Type B pancreatic cell (in vitro differentiated cells): Measurements from ENCODE around the gene EIF3B. TPM values are rescaled to one million over a fixed set of nuclear protein-coding genes. Genes with fewer than 3 reads are reported as not detected.
A peak's percentile ranks its signal among the peaks of the same experiment; 100 is the strongest.

Experiments
- DNase-seq: peaks from one replicate; pipeline ENCODE4 v3.0.0; 2021; ENCODE audit warnings: mixed read lengths; ENCODE audit not compliant: unreplicated experiment; ENCODE audit errors: extremely low spot score
- H3K27ac Mint-ChIP-seq: 2 replicates; pipeline ENCODE4 v1.8.0; 2021; ENCODE audit warnings: mild to moderate bottlenecking, mixed read lengths
- H3K27me3 Mint-ChIP-seq: 2 replicates; pipeline ENCODE4 v1.8.0; 2021; ENCODE audit warnings: mixed read lengths
- H3K36me3 Mint-ChIP-seq: 2 replicates; pipeline ENCODE4 v1.8.0; 2021; ENCODE audit warnings: mixed read lengths
- H3K4me1 Mint-ChIP-seq: one replicate; pipeline ENCODE4 v1.8.0; 2021; ENCODE audit warnings: mixed read lengths; ENCODE audit not compliant: unreplicated experiment
- H3K4me3 Mint-ChIP-seq: 2 replicates; pipeline ENCODE4 v1.8.0; 2021; ENCODE audit warnings: mild to moderate bottlenecking, mixed read lengths
- H3K9me3 Mint-ChIP-seq: 2 replicates; pipeline ENCODE4 v1.8.0; 2021; ENCODE audit warnings: mixed read lengths
- total RNA-seq: library from RNA; stranded (reverse); gene quantifications from 2 replicates; pipeline ENCODE4 v1.2.1, GENCODE V29; 2021; ENCODE audit warnings: low replicate concordance
- TF ChIP-seq, protein P1 (sequence below): fragments of 200-600 bp; sonication (generic); conservative IDR thresholded peaks from 2 replicates; pipeline ENCODE4 v1.5.0; 2021; ENCODE audit warnings: antibody characterized with exemption, mild to moderate bottlenecking

EIF3B gene
- total RNA-seq, 1 donor from 2014 or later = 178 TPM

DNA sequence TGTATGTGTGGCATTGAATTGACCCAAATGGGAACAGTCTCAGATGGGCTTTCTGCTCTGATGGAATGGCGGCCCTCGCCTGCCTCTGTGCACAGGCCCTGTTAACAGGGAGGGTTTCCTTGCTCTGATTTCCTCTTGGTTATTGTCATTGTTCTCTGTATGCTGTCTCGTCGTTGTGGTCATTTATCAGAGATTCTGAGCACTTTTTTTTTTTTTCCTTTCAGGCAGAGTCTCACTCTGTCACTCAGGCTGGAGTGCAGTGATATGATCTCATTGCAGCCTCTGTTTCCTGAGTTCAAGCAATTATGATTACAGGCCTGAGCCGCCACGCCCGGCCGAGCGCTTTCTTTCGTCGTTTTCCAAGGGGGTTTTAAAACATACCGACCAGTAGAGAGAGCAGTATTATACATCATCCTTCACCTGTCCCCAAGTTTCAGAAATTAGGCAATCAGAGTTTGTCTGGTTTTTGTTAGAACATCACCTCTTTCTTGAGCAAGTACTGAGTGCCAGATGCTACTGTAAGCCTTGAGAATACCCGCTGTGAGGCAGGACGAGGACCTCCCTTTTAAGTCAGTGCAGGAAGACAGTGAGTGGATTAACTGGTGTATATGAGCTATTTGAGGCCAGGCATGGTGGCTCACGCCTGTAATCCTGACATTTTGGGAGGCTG is 55.3 kb downstream of the EIF3B start:
- TF ChIP-seq, protein P1, sequence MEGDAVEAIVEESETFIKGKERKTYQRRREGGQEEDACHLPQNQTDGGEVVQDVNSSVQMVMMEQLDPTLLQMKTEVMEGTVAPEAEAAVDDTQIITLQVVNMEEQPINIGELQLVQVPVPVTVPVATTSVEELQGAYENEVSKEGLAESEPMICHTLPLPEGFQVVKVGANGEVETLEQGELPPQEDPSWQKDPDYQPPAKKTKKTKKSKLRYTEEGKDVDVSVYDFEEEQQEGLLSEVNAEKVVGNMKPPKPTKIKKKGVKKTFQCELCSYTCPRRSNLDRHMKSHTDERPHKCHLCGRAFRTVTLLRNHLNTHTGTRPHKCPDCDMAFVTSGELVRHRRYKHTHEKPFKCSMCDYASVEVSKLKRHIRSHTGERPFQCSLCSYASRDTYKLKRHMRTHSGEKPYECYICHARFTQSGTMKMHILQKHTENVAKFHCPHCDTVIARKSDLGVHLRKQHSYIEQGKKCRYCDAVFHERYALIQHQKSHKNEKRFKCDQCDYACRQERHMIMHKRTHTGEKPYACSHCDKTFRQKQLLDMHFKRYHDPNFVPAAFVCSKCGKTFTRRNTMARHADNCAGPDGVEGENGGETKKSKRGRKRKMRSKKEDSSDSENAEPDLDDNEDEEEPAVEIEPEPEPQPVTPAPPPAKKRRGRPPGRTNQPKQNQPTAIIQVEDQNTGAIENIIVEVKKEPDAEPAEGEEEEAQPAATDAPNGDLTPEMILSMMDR = no peak
- peaks cover 71% of the 10 kb centered on the region for H3K4me1 Mint-ChIP-seq
- H3K27ac Mint-ChIP-seq = peak overlapping the region; percentile 87
- no peaks in the 10 kb centered on the region for H3K27me3 Mint-ChIP-seq
- H3K36me3 Mint-ChIP-seq = no peaks in the 10 kb centered on the region
- H3K9me3 Mint-ChIP-seq = no peaks in the 10 kb centered on the region
- no peak for DNase-seq
- peak overlapping the region; percentile 69 for H3K4me3 Mint-ChIP-seq

DNA sequence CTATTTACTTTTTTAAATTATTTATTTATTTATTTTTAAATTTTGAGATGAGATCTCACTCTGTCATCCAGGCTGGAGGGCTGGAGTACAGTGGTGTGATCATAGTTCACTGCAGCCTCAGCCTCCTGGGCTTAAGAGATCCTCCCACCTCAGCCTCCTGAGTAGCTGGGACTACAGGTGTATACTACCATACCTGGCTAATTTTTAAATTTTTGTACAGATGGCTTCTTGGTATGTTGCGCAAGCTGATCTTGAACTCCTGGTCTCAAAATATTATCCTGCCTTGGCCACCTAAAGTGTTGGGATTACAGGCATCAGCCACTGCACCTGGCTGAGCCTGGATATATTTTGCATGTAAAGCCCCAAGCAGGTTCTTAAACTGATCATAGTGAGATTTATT is 56.4 kb downstream of the EIF3B start:
- TF ChIP-seq, protein P1 = no peak
- DNase-seq = no peak
- Mint-ChIP-seq H3K27ac (no peak overlapping the region), H3K27me3 (no peaks in the 10 kb centered on the region), H3K9me3 (no peaks in the 10 kb centered on the region), H3K36me3 (peaks cover 2% of the 10 kb centered on the region), H3K4me3 (no peak overlapping the region), H3K4me1 (peaks cover 61% of the 10 kb centered on the region)

DNA sequence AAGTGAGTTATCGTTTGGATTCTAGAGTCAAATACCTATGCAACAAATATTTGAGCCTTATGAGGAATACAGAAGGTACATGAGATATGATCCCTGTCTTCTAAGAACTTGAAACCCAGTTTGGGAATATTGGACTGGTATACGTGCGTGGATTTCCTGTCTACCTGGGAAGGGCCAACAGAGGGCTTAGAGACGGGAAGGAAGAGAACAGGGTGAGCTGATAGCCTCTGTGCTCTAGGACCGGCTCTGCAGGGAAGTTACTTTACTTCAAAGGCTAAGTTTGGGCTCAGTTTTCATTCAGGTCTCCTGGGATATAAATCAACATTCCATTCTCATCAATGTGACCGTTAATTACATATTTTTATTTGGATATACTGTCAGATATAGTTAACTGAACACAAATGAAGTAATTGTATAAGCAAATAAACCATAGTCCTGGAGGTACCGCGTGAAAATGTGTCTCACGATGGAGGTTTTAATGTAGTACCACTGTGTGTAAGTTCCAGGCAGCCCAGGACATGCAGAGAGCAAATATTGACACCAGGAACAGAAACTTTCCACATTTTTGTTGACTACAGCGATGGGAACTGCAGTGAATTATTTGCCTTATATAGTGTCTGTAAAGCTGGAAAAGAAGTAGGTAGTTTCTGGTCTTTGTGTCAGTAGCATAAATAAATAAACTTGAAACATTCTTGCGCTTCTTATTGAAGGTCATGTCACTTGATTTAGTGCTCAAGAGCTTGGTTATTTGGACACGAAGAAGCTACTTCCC is 57.4 kb downstream of the EIF3B start:
- H3K27ac Mint-ChIP-seq = peak overlapping the region; percentile 74
- H3K4me3 Mint-ChIP-seq = peak overlapping the region; percentile 8
- no peak for DNase-seq
- H3K9me3 Mint-ChIP-seq = no peaks in the 10 kb centered on the region
- peaks cover 7% of the 10 kb centered on the region for H3K36me3 Mint-ChIP-seq
- H3K27me3 Mint-ChIP-seq = no peaks in the 10 kb centered on the region
- TF ChIP-seq, protein P1 = no peak
- H3K4me1 Mint-ChIP-seq = peaks cover 62% of the 10 kb centered on the region

DNA sequence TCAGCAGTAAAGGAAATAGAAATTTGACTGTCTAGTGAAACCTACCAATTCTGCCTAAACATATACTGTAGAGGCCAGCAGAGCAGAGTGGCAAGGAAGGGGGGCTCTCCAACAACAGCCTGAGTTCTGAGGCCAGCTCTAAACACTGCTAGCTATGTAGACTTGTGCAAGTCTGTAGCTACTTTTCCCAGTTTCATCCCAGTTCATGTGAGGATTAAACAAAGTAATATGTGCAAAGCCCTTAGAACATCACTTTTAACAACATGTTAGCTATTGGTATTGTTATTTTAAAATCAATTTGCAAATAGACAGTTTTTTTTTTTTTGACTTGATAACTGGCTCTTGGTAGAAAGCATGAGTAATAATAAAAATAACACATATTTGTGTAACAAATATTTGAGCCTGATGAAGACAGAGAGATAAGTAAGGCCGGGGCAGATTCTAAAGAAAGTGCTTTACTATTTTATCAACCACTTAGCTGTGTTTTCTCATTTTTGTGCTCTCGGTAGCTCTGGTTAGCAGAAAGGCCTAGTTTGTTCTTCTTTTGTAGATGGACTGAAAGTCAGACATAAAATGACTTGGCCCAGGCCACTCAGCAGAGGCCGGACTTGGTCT is 58.1 kb downstream of the EIF3B start:
- Mint-ChIP-seq H3K27me3 (no peaks in the 10 kb centered on the region), H3K9me3 (no peaks in the 10 kb centered on the region), H3K4me3 (peak overlapping the region; percentile 29), H3K27ac (peak overlapping the region; percentile 74), H3K4me1 (peaks cover 61% of the 10 kb centered on the region), H3K36me3 (peaks cover 7% of the 10 kb centered on the region)
- no peak for DNase-seq
- TF ChIP-seq, protein P1 = no peak

DNA sequence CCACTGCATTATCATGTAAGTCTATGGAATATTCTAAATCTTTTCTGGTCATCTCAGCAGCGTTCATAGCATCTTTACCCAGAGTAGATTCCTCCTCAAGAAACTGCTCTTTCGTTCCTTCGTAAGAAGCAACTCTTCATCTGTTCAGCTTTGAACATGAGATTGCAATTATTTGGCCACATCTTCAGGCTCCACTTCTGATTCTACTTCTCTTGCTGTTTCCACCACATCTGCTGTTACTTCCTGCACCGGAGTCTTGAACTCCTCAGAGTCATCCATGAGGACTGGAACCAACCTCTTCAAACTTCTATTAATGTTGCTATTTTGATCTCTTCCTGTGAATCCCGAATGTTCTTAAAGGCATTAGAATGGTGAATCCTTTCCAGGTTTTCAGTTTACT is 61.4 kb downstream of the EIF3B start:
- no peak for DNase-seq
- no peak overlapping the region for H3K4me3 Mint-ChIP-seq
- no peaks in the 10 kb centered on the region for H3K9me3 Mint-ChIP-seq
- H3K27me3 Mint-ChIP-seq = no peaks in the 10 kb centered on the region
- TF ChIP-seq, protein P1 = no peak
- no peak overlapping the region for H3K27ac Mint-ChIP-seq
- H3K36me3 Mint-ChIP-seq = peaks cover 7% of the 10 kb centered on the region
- H3K4me1 Mint-ChIP-seq = peaks cover 34% of the 10 kb centered on the region
